GM10248 (cell line): ENCODE measurements around the gene TMUB1.

ENCODE experiments used
- CTCF ChIA-PET: fragments of 300-600 bp; sonication (Branson Sonifier 250); formaldehyde crosslinking; extraction: SDS; loops from one replicate; lab custom pipeline; 2021; ENCODE audit warnings: antibody characterized with exemption; lab: Yijun Ruan, JAX
- POLR2A ChIA-PET: fragments of 350-650 bp; sonication (Branson Sonifier 250); formaldehyde crosslinking; extraction: SDS; loops from one replicate; lab custom pipeline; 2020; ENCODE audit warnings: antibody characterized with exemption; lab: Yijun Ruan, JAX
- DNase-seq: peaks from one replicate; pipeline ENCODE4 v3.0.0; 2012; ENCODE audit errors: extremely low spot score
- CTCF ChIP-seq: IDR thresholded peaks from 2 replicates; pipeline ENCODE4 v1.5.1; 2012; ENCODE audit warnings: mild to moderate bottlenecking, low read depth; ENCODE audit errors: extremely low read depth, missing control alignments, control extremely low read depth

The TMUB1 gene

GRCh38 chr7:151129117-151129959 lies 46.0 kb upstream of the TMUB1 start:
- POLR2A ChIA-PET, result no interaction called here
- CTCF ChIA-PET, result interaction anchor here (0.9 to 3.8 kb wide), 2 partner anchors 9 to 19 kb away, joined by 3 to 21 read pairs; no protein-coding TSS in a partner anchor

GRCh38 chr7:151128716-151129115 lies 45.4 kb upstream of the TMUB1 start:
- TF ChIP-seq CTCF, result no peak
- CTCF ChIA-PET, result interaction anchor here (3.8 kb wide), 1 partner anchor 19 kb away, joined by 21 read pairs; no protein-coding TSS in a partner anchor
- POLR2A ChIA-PET, result no interaction called here
- no peak for DNase-seq

More at GRCh38 chr7:151129117-151129959, 46.0 kb upstream of the TMUB1 start:
- no peak for DNase-seq
- no peak for TF ChIP-seq CTCF

- POLR2A ChIA-PET, result no interaction called here
- CTCF ChIA-PET, result interaction anchor here (3.8 kb wide), 1 partner anchor 18 kb away, joined by 21 read pairs; no protein-coding TSS in a partner anchor
- no peak for TF ChIP-seq CTCF
- DNase-seq, result no peak
Measured at GRCh38 chr7:151128144-151128543, 44.9 kb upstream of the TMUB1 start.

- ChIA-PET CTCF (interaction anchor here (3.8 kb wide), 1 partner anchor 16 kb away, joined by 21 read pairs; no protein-coding TSS in a partner anchor), POLR2A (no interaction called here)
- DNase-seq, result no peak
- TF ChIP-seq CTCF, result no peak
Measured at GRCh38 chr7:151126491-151127137, 43.3 kb upstream of the TMUB1 start.

GRCh38 chr7:151125846-151126481 lies 42.7 kb upstream of the TMUB1 start:
- ChIA-PET POLR2A (no interaction called here), CTCF (interaction anchor here (0.9 to 3.8 kb wide), 3 partner anchors 13 to 43 kb away, joined by 3 to 49 read pairs (median 19); partner anchors contain the start of gene GBX1)
- no peak for DNase-seq
- no peak for TF ChIP-seq CTCF

GRCh38 chr7:151125470-151125845 lies 42.2 kb upstream of the TMUB1 start:
- CTCF ChIA-PET, result interaction anchor here (0.9 to 3.8 kb wide), 4 partner anchors 12 to 54 kb away, joined by 3 to 49 read pairs (median 12); partner anchors contain the start of gene GBX1
- POLR2A ChIA-PET, result no interaction called here
- TF ChIP-seq CTCF, result no peak
- no peak for DNase-seq
